ENCODE data around the gene FLACC1. TPM values are rescaled to one million over a fixed set of nuclear protein-coding genes. Genes with fewer than 3 reads are reported as not detected.

Gene FLACC1
- polyA plus RNA-seq, 3 donors: 0.16 to 0.91 TPM; not detected in 1

DNA sequence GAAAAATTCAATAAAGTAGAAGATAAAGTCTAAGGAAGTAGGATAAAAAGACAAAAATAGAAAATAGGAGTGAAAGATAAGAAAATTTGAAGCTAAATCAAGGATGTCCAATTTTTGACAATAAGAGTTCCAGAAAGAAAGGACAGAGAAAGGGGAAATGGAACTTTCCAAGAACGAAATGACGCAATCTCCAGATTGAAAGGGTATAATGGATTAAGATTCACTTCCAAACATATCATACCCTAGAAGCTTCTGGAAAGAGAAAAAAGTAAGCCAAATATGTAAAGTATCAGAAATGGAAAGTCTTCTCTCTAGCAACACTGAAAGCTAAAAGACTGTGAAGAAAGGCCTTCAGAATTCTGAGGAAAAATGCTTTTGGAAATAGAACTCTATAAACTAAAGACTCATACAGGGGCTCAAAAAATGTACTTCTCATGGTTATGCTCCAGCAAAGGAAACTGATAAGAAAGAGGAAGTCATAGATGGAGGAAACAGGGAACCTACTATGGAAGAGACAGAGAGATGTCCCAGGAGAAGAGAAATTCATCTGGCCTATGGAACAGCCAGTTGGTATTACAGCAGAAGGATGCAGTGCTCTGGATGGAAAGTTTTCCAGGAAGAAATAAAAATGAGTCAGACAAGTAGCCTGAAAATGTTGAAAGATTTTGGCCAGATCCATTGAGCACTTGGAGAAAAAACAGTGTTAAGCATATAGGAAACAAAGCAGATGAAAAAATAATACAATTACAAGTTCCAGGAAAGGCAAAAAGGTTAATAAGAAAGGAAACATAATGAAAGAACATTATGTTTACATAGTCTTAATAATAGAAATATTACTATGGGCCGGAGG lies 76.7 kb downstream of the FLACC1 start:
- no peak overlapping the region for H3K4me3 ChIP-seq (replicated peaks in 1 of 3; ENCODE audit: low read depth in 2 of 3, low read length in 3 of 3)
- peaks cover 67% of the 10 kb centered on the region for H4K20me1 ChIP-seq (ENCODE audit: insufficient read depth, low read length)
- no peaks in the 10 kb centered on the region for H3K27me3 ChIP-seq (ENCODE audit: control insufficient read depth in 2 of 2, insufficient read depth in 2 of 2, low read length in 2 of 2)
- DNase-seq: peak in 1 of 3 donors; percentile 28
- H3K36me3 ChIP-seq (replicated peaks in 1 of 2; ENCODE audit: control insufficient read depth in 1 of 2, insufficient read depth in 2 of 2, low read length in 2 of 2): peaks cover 57 to 73% of the 10 kb centered on the region in 2 donors
- peaks cover 22% of the 10 kb centered on the region for H3K79me2 ChIP-seq (ENCODE audit: insufficient read depth, low read length)
- TF ChIP-seq, protein P1, sequence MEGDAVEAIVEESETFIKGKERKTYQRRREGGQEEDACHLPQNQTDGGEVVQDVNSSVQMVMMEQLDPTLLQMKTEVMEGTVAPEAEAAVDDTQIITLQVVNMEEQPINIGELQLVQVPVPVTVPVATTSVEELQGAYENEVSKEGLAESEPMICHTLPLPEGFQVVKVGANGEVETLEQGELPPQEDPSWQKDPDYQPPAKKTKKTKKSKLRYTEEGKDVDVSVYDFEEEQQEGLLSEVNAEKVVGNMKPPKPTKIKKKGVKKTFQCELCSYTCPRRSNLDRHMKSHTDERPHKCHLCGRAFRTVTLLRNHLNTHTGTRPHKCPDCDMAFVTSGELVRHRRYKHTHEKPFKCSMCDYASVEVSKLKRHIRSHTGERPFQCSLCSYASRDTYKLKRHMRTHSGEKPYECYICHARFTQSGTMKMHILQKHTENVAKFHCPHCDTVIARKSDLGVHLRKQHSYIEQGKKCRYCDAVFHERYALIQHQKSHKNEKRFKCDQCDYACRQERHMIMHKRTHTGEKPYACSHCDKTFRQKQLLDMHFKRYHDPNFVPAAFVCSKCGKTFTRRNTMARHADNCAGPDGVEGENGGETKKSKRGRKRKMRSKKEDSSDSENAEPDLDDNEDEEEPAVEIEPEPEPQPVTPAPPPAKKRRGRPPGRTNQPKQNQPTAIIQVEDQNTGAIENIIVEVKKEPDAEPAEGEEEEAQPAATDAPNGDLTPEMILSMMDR (IDR thresholded peaks at IDR 0.05): no peak
- peaks cover 0 to 2% (median 0%) of the 10 kb centered on the region in 3 donors for H3K27me3 Mint-ChIP-seq (ENCODE audit: low read depth in 3 of 3)
- intact Hi-C loops (cut with micrococcal nuclease): no loop called here
- no CpG with 5 or more reads among the region's 3 CpGs for WGBS (ENCODE audit: insufficient coverage)
- peaks cover 0 to 5% (median 0%) of the 10 kb centered on the region in 7 donors for H3K9me3 Mint-ChIP-seq
- peak overlapping the region in 4 of 7 donors; percentile 3 to 61 (median 23) for H3K27ac Mint-ChIP-seq
- H3K36me3 Mint-ChIP-seq: peaks cover 54 to 64% of the 10 kb centered on the region in 2 donors
- H3K4me1 ChIP-seq (ENCODE audit: control insufficient read depth in 1 of 2, insufficient read depth in 2 of 2, low read length in 2 of 2): peaks cover 0 to 12% of the 10 kb centered on the region in 2 donors
- no peaks in the 10 kb centered on the region for H3K9me3 ChIP-seq (replicated peaks in 1 of 2; ENCODE audit: control insufficient read depth in 1 of 2, insufficient read depth in 1 of 2, low read length in 2 of 2)
- H3K9ac ChIP-seq (ENCODE audit: insufficient read depth, low read length, poor library complexity, severe bottlenecking): no peak overlapping the region
- H3K4me3 Mint-ChIP-seq: no peak overlapping the region
- H3K4me2 ChIP-seq (replicated peaks; ENCODE audit: extremely low read depth, low read length, poor library complexity, severe bottlenecking): no peak overlapping the region
- H3K27ac ChIP-seq (ENCODE audit: low read depth in 1 of 2, low read length in 2 of 2): peak overlapping the region in 1 of 2 donors; percentile 37
- H2AFZ ChIP-seq (ENCODE audit: insufficient read depth, low read depth, low read length, poor library complexity, severe bottlenecking): no peak overlapping the region
- peaks cover 14% of the 10 kb centered on the region for H3K4me1 Mint-ChIP-seq

DNA sequence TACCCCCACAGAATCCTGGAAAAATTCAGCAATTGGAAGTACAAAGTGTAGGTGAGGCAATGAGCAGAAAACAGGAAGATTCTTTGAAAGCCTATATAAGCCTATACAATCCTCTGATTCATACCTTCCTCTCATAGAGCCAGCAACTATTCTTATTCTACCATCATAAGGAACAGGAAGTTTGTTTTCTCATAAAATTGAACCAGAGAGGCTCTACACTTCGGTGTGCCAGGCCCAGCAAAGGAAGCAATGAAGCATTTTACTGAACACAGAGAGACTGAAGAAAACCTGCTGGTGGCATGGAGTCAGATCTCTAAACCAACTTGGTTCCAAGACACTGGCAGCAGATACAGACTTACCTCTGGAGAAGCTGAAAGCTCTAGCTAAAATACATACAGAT lies 78.1 kb downstream of the FLACC1 start:
- H3K27ac ChIP-seq (ENCODE audit: low read depth in 1 of 2, low read length in 2 of 2): peak overlapping the region in 1 of 2 donors; percentile 34
- no peak overlapping the region for H3K4me3 Mint-ChIP-seq

More for the DNA sequence above, 78.1 kb downstream of the FLACC1 start:
- H3K79me2 ChIP-seq (ENCODE audit: insufficient read depth, low read length): peaks cover 30% of the 10 kb centered on the region
- no peak for DNase-seq
- no peaks in the 10 kb centered on the region for H3K9me3 ChIP-seq (replicated peaks in 1 of 2; ENCODE audit: control insufficient read depth in 1 of 2, insufficient read depth in 1 of 2, low read length in 2 of 2)
- no peak overlapping the region for H3K9ac ChIP-seq (ENCODE audit: insufficient read depth, low read length, poor library complexity, severe bottlenecking)
- no peaks in the 10 kb centered on the region for H3K27me3 ChIP-seq (ENCODE audit: control insufficient read depth in 2 of 2, insufficient read depth in 2 of 2, low read length in 2 of 2)
- H3K27me3 Mint-ChIP-seq (ENCODE audit: low read depth in 3 of 3): no peaks in the 10 kb centered on the region
- H3K4me1 Mint-ChIP-seq: peaks cover 14% of the 10 kb centered on the region
- no peak overlapping the region for H3K4me2 ChIP-seq (replicated peaks; ENCODE audit: extremely low read depth, low read length, poor library complexity, severe bottlenecking)
- peaks cover 0 to 2% (median 0%) of the 10 kb centered on the region in 7 donors for H3K9me3 Mint-ChIP-seq
- intact Hi-C loops (cut with micrococcal nuclease): loop anchor here in 1 of 2 donors (10.0 kb wide), 1 partner anchor 86 kb away; no protein-coding TSS in a partner anchor
- peaks cover 61 to 76% of the 10 kb centered on the region in 2 donors for H3K36me3 ChIP-seq (replicated peaks in 1 of 2; ENCODE audit: control insufficient read depth in 1 of 2, insufficient read depth in 2 of 2, low read length in 2 of 2)
- TF ChIP-seq, protein P1 (IDR thresholded peaks at IDR 0.05): no peak
- H3K4me1 ChIP-seq (ENCODE audit: control insufficient read depth in 1 of 2, insufficient read depth in 2 of 2, low read length in 2 of 2): peaks cover 0 to 12% of the 10 kb centered on the region in 2 donors
- H3K27ac Mint-ChIP-seq: peak overlapping the region in 4 of 7 donors; percentile 14 to 41 (median 27)
- no peak overlapping the region for H2AFZ ChIP-seq (ENCODE audit: insufficient read depth, low read depth, low read length, poor library complexity, severe bottlenecking)
- H3K36me3 Mint-ChIP-seq: peaks cover 58 to 68% of the 10 kb centered on the region in 2 donors
- H3K4me3 ChIP-seq (replicated peaks in 1 of 3; ENCODE audit: low read depth in 2 of 3, low read length in 3 of 3): no peak overlapping the region
- WGBS (ENCODE audit: insufficient coverage): no CpG with 5 or more reads among the region's 1 CpG
- H4K20me1 ChIP-seq (ENCODE audit: insufficient read depth, low read length): peaks cover 69% of the 10 kb centered on the region
